GM12891 (cell line): Measurements from ENCODE around the gene XIST.

Source experiments
- POLR2A ChIP-seq: IDR thresholded peaks from 2 replicates; pipeline ENCODE4 v1.6.1; 2011; ENCODE audit warnings: low read depth, low read length, control low read depth
- POLR2AphosphoS5 ChIP-seq: IDR thresholded peaks from 2 replicates; pipeline ENCODE4 v1.6.1; 2011; ENCODE audit warnings: low read depth, low read length, control low read depth

DNA sequence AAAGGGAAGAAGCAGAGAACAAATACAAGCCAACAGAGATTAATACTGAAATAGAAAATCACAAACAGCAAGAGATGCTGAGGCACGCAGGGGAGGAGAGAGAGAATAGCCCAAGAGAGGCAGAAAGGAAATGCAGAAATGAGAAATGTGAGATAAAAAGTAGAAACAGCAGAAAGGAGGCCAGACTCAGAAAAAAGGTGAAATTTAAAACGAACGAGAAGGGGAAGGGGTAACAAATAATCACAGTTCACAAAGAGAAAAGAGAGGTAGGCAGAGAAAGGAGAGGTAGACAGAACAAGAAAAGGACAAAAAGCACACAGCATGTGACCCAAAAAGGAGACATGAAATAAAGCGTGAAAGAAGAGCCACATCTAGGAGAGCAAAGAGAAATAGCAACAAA, 25.1 kb downstream of the XIST start:
- no peak for TF ChIP-seq POLR2AphosphoS5
- no peak for TF ChIP-seq POLR2A
